Tibial nerve (tissue), 4 donors: ENCODE results near the gene SRR. TPM values are rescaled to one million over a fixed set of nuclear protein-coding genes. Genes with fewer than 3 reads are reported as not detected.

Source experiments
- DNase-seq, 2 donors: peaks; one replicate each; pipeline ENCODE4 v3.0.0-alpha.2; 2019; ENCODE audit warnings: low spot score in 2 of 2
- H3K27ac ChIP-seq, 4 donors: fragments of 200-600 bp; sonication (generic) in 3 of 4; one replicate each; pipeline ENCODE4 v1.5.1; 2017 to 2019; ENCODE audit warnings: mild to moderate bottlenecking in 1 of 4
- H3K27me3 ChIP-seq, 2 donors: fragments of 200-600 bp; sonication (generic) in 1 of 2; one replicate each; pipeline versions ENCODE4 v1.5.1 to v1.6.0; 2017 to 2019
- H3K36me3 ChIP-seq, 3 donors: fragments of 200-600 bp; sonication (generic); one replicate each; pipeline ENCODE4 v1.5.1; 2018 to 2019
- H3K4me1 ChIP-seq, 4 donors: fragments of 200-600 bp; sonication (generic) in 3 of 4; one replicate each; pipeline ENCODE4 v1.5.1; 2017 to 2019
- H3K4me3 ChIP-seq, 4 donors: fragments of 200-600 bp; sonication (generic) in 3 of 4; one replicate each; pipeline ENCODE4 v1.5.1; 2017 to 2019; ENCODE audit warnings: mild to moderate bottlenecking in 1 of 4, moderate library complexity in 1 of 4
- H3K9me3 ChIP-seq, 4 donors: fragments of 200-600 bp; sonication (generic) in 3 of 4; one replicate each; pipeline ENCODE4 v1.5.1; 2017 to 2019
- EP300 ChIP-seq, 2 donors: sonication (generic); formaldehyde crosslinking; IDR thresholded peaks; one replicate each; pipeline ENCODE4 v1.6.1; 2017; ENCODE audit warnings: antibody characterized with exemption in 2 of 2, mild to moderate bottlenecking in 1 of 2
- POLR2A ChIP-seq, 2 donors: fragments of 450-650 bp; IDR thresholded peaks; one replicate each; pipeline ENCODE4 v1.6.1; 2017; ENCODE audit warnings: antibody characterized with exemption in 2 of 2, mild to moderate bottlenecking in 2 of 2, moderate library complexity in 2 of 2
- WGBS, 2 donors: methylation state at CpG; one replicate each; pipeline ENCODE4 v1.1.5; 2018; 5-methylcytosine and 5-hydroxymethylcytosine counted together
- total RNA-seq, 4 donors: library from RNA; depleted of rRNA; stranded (reverse); fragments of >200 nt; gene quantifications; one replicate each; pipeline ENCODE4 v1.1.0, GENCODE V29; 2016
- TF ChIP-seq, protein P1 (sequence below), 5 experiments: fragments of 200-600 bp in 3 of 5; fragments of 450-650 bp in 2 of 5; sonication (generic) in 3 of 5; IDR thresholded peaks; one replicate each; pipeline ENCODE4 v1.5.1; 2016 to 2019; ENCODE audit warnings: antibody characterized with exemption in 5 of 5, mild to moderate bottlenecking in 3 of 5, moderate library complexity in 2 of 5

SRR gene
- total RNA-seq, 4 donors from 2014 or later, result 6.3 to 13.8 (median 7.9) TPM

GRCh38 chr17:2295575-2295974, 8.2 kb upstream of the SRR start:
- Histone ChIP-seq H3K27me3 (no peaks in the 10 kb centered on the region), H3K27ac (no peak overlapping the region), H3K4me1 (peaks cover 0 to 6% (median 0%) of the 10 kb centered on the region in 4 donors), H3K36me3 (peaks cover 3 to 92% (median 7%) of the 10 kb centered on the region in 3 donors), H3K9me3 (no peaks in the 10 kb centered on the region), H3K4me3 (no peak overlapping the region)
- DNase-seq, result no peak
- TF ChIP-seq, protein P1, sequence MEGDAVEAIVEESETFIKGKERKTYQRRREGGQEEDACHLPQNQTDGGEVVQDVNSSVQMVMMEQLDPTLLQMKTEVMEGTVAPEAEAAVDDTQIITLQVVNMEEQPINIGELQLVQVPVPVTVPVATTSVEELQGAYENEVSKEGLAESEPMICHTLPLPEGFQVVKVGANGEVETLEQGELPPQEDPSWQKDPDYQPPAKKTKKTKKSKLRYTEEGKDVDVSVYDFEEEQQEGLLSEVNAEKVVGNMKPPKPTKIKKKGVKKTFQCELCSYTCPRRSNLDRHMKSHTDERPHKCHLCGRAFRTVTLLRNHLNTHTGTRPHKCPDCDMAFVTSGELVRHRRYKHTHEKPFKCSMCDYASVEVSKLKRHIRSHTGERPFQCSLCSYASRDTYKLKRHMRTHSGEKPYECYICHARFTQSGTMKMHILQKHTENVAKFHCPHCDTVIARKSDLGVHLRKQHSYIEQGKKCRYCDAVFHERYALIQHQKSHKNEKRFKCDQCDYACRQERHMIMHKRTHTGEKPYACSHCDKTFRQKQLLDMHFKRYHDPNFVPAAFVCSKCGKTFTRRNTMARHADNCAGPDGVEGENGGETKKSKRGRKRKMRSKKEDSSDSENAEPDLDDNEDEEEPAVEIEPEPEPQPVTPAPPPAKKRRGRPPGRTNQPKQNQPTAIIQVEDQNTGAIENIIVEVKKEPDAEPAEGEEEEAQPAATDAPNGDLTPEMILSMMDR (IDR thresholded peaks at IDR 0.05), result no peak
- TF ChIP-seq EP300 (IDR thresholded peaks at IDR 0.05) (no peak), POLR2A (IDR thresholded peaks at IDR 0.05) (no peak)
- WGBS, 2 donors, result 90 to 91% methylated on average over 1 of the region's 1 CpG

DNA sequence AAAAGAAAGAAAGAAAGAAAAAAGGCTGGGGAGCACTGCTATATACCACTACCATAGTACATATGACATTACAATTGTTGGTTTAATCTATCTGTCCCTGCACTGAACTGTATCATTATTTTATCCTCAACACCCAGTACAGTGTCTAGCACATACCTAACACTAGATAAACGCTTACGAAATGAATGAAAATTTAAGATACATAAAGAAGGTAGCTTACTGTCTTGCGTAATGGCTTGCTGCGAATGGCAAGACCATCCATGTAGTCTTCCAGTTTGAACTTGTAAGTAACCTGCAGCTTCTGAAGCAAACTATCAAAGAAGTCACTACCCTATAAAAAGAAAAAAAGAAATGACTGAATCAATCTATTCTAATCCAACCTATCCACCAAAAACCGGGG, 6.7 kb upstream of the SRR start:
- WGBS, 2 donors, result 88 to 92% methylated on average over 5 of the region's 5 CpGs
- peaks cover 3 to 77% (median 7%) of the 10 kb centered on the region in 3 donors for H3K36me3 ChIP-seq

DNA sequence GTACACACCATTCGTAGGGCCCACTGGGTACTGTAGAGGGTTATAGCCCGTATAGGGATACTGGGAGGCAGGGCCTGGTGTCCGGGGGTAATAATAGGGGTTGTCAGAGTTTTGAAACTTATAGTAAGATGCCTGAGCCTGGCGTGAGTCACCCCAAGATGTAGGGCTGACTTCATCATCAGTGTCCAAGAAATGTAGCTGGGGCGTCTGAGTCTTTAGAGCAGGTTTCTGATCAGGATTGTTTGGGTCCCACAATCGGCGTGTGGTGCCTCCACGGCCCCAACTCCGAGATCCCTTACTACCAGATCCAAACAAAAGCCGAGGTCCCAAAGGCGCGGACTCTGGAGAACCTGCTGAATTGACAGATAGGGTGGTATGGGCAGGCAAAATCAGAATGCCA, 4.6 kb upstream of the SRR start:
- TF ChIP-seq POLR2A (IDR thresholded peaks at IDR 0.05) (no peak), EP300 (IDR thresholded peaks at IDR 0.05) (no peak)
- TF ChIP-seq, protein P1 (IDR thresholded peaks at IDR 0.05), result no peak
- Histone ChIP-seq H3K36me3 (peaks cover 0 to 56% (median 7%) of the 10 kb centered on the region in 3 donors), H3K9me3 (no peaks in the 10 kb centered on the region), H3K4me3 (no peak overlapping the region), H3K4me1 (peaks cover 2 to 31% (median 11%) of the 10 kb centered on the region in 4 donors), H3K27ac (no peak overlapping the region), H3K27me3 (no peaks in the 10 kb centered on the region)
- 97 to 98% methylated on average over 12 of the region's 12 CpGs for WGBS, 2 donors
- no peak for DNase-seq

More for the DNA sequence above, 6.7 kb upstream of the SRR start:
- H3K4me3 ChIP-seq, result no peak overlapping the region
- DNase-seq, result no peak
- no peak overlapping the region for H3K27ac ChIP-seq
- H3K27me3 ChIP-seq, result no peaks in the 10 kb centered on the region
- peaks cover 2 to 21% (median 7%) of the 10 kb centered on the region in 4 donors for H3K4me1 ChIP-seq
- TF ChIP-seq, protein P1 (IDR thresholded peaks at IDR 0.05), result no peak
- no peak for TF ChIP-seq EP300 (IDR thresholded peaks at IDR 0.05)
- TF ChIP-seq POLR2A (IDR thresholded peaks at IDR 0.05), result no peak
- H3K9me3 ChIP-seq, result no peaks in the 10 kb centered on the region

DNA sequence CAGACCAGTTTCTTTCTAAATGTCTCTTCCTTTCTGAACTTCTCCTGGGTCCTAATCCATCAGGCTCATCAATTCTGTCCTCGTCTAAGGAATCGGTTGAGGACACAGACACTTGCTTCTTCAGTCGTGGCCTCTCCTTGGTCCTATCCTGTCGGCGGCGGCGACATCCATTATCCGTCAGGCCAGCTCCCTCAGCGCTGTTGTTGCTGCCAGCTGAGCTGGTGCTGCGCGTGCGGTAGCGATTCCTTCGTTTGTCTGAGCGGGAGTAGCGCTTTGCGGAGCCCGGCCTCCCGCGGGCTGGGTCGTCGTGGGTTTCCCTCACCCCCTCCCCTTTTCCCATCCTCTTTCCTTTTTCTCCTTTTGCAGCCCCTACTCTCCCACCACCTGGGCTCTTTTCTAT, 4.0 kb upstream of the SRR start:
- no peak overlapping the region for H3K4me3 ChIP-seq
- H3K27ac ChIP-seq, result no peak overlapping the region
- WGBS, 2 donors, result 91 to 95% methylated on average over 22 of the region's 22 CpGs
- peaks cover 0 to 50% (median 7%) of the 10 kb centered on the region in 3 donors for H3K36me3 ChIP-seq
- DNase-seq, result no peak
- no peaks in the 10 kb centered on the region for H3K9me3 ChIP-seq
- H3K4me1 ChIP-seq, result peaks cover 2 to 37% (median 11%) of the 10 kb centered on the region in 4 donors
- TF ChIP-seq, protein P1 (IDR thresholded peaks at IDR 0.05), result no peak
- TF ChIP-seq EP300 (IDR thresholded peaks at IDR 0.05), result no peak
- TF ChIP-seq POLR2A (IDR thresholded peaks at IDR 0.05), result no peak
- no peaks in the 10 kb centered on the region for H3K27me3 ChIP-seq

GRCh38 chr17:2302778-2303203, 959 bp upstream of the SRR start:
- peaks cover 0 to 20% (median 0%) of the 10 kb centered on the region in 3 donors for H3K36me3 ChIP-seq
- WGBS, 2 donors, result 0 to 3% methylated on average over 12 of the region's 12 CpGs
- peak overlapping the region in 3 of 4 donors; percentile 91 to 93 (median 92) for H3K27ac ChIP-seq
- H3K4me3 ChIP-seq, result peak overlapping the region; percentile 68 to 92 (median 89)
- DNase-seq, result no peak
- no peaks in the 10 kb centered on the region for H3K9me3 ChIP-seq
- no peak for TF ChIP-seq POLR2A (IDR thresholded peaks at IDR 0.05)
- TF ChIP-seq, protein P1 (IDR thresholded peaks at IDR 0.05), result no peak
- TF ChIP-seq EP300 (IDR thresholded peaks at IDR 0.05), result no peak
- H3K27me3 ChIP-seq, result no peaks in the 10 kb centered on the region
- H3K4me1 ChIP-seq, result peaks cover 2 to 33% (median 11%) of the 10 kb centered on the region in 4 donors
